ENCODE data around the gene ZGLP1. TPM values are rescaled to one million over a fixed set of nuclear protein-coding genes. Genes with fewer than 3 reads are reported as not detected.
A peak's percentile ranks its signal among the peaks of the same experiment; 100 is the strongest.

ZGLP1 gene
- total and polyA plus RNA-seq, 2 donors (not counting 1 experiment from before 2014, with no cell fraction given): 6.4 to 8.0 TPM

DNA sequence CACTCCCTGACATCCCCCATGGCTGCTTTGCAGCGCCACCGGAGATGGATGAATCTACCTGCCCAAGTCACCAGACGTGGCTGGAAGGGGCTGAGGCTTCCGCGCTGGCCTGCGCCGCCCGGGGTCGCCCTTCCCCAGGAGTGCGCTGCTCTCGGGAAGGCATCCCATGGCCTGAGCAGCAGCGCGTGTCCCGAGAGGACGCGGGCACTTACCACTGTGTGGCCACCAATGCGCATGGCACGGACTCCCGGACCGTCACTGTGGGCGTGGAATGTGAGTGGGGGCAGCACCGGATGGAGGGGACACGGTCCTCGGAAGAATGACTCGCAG is 15.3 kb downstream of the ZGLP1 start:
- Histone ChIP-seq H3K9me3 (ENCODE audit: control extremely low read depth in 1 of 3, control insufficient read depth in 2 of 3, insufficient read depth in 1 of 3, low read length in 2 of 3) (peaks cover 0 to 50% (median 0%) of the 10 kb centered on the region in 3 donors), H3K9ac (ENCODE audit: low read length) (no peak overlapping the region), H3K27ac (ENCODE audit: low read length in 2 of 2) (no peak overlapping the region), H2AFZ (ENCODE audit: insufficient read depth, low read depth, low read length, poor library complexity, severe bottlenecking) (no peak overlapping the region), H3K4me1 (ENCODE audit: control insufficient read depth in 2 of 2, insufficient read depth in 2 of 2, low read length in 2 of 2) (peaks cover 66 to 68% of the 10 kb centered on the region in 2 donors), H3K36me3 (replicated peaks in 1 of 2; ENCODE audit: control extremely low read depth in 1 of 2, control insufficient read depth in 1 of 2, extremely low read depth in 1 of 2, insufficient read depth in 2 of 2, low read length in 1 of 2) (no peaks in the 10 kb centered on the region), H3K4me2 (replicated peaks; ENCODE audit: low read depth, low read length, poor library complexity, severe bottlenecking) (peak overlapping the region; percentile 96), H3K27me3 (replicated peaks in 1 of 4; ENCODE audit: control extremely low read depth in 1 of 4, control insufficient read depth in 3 of 4, insufficient read depth in 4 of 4, low read length in 3 of 4) (peaks cover 0 to 70% (median 45%) of the 10 kb centered on the region in 4 experiments), H4K20me1 (ENCODE audit: control insufficient read depth, insufficient read depth, low read length, poor library complexity, severe bottlenecking) (peaks cover 29% of the 10 kb centered on the region), H3K4me3 (ENCODE audit: control extremely low read depth in 1 of 5, extremely low read depth in 1 of 5, insufficient read depth in 1 of 5, low read depth in 2 of 5, low read length in 4 of 5) (no peak overlapping the region), H3K79me2 (ENCODE audit: control insufficient read depth, insufficient read depth, low read length) (no peaks in the 10 kb centered on the region)
- ATAC-seq (ENCODE audit: low read depth) (no peak), DNase-seq (peak; percentile 43)
- Mint-ChIP-seq H3K4me3 (peak overlapping the region; percentile 44), H3K4me1 (peaks cover 52% of the 10 kb centered on the region), H3K27me3 (peaks cover 39% of the 10 kb centered on the region), H3K27ac (peak overlapping the region; percentile 37), H3K9me3 (ENCODE audit: insufficient read depth) (no peaks in the 10 kb centered on the region)
- no peak for TF ChIP-seq EZH2 (IDR thresholded peaks at IDR 0.05; ENCODE audit: borderline replicate concordance, insufficient read depth, low read depth, low read length, poor library complexity, severe bottlenecking)
- TF ChIP-seq, protein P1, sequence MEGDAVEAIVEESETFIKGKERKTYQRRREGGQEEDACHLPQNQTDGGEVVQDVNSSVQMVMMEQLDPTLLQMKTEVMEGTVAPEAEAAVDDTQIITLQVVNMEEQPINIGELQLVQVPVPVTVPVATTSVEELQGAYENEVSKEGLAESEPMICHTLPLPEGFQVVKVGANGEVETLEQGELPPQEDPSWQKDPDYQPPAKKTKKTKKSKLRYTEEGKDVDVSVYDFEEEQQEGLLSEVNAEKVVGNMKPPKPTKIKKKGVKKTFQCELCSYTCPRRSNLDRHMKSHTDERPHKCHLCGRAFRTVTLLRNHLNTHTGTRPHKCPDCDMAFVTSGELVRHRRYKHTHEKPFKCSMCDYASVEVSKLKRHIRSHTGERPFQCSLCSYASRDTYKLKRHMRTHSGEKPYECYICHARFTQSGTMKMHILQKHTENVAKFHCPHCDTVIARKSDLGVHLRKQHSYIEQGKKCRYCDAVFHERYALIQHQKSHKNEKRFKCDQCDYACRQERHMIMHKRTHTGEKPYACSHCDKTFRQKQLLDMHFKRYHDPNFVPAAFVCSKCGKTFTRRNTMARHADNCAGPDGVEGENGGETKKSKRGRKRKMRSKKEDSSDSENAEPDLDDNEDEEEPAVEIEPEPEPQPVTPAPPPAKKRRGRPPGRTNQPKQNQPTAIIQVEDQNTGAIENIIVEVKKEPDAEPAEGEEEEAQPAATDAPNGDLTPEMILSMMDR (IDR thresholded peaks at IDR 0.05): no peak
- ChIA-PET CTCF (interaction anchor here (1.1 kb wide), 1 partner anchor 23 kb away, joined by 5 read pairs; the partner anchor contains the start of gene ICAM1), POLR2A (interaction anchor here (0.8 kb wide), 1 partner anchor 23 kb away, joined by 3 read pairs; no protein-coding TSS in a partner anchor)
- intact Hi-C loops (cut with micrococcal nuclease): no loop called here
- WGBS (ENCODE audit: insufficient coverage): 25% methylated on average over 25 of the region's 25 CpGs

DNA sequence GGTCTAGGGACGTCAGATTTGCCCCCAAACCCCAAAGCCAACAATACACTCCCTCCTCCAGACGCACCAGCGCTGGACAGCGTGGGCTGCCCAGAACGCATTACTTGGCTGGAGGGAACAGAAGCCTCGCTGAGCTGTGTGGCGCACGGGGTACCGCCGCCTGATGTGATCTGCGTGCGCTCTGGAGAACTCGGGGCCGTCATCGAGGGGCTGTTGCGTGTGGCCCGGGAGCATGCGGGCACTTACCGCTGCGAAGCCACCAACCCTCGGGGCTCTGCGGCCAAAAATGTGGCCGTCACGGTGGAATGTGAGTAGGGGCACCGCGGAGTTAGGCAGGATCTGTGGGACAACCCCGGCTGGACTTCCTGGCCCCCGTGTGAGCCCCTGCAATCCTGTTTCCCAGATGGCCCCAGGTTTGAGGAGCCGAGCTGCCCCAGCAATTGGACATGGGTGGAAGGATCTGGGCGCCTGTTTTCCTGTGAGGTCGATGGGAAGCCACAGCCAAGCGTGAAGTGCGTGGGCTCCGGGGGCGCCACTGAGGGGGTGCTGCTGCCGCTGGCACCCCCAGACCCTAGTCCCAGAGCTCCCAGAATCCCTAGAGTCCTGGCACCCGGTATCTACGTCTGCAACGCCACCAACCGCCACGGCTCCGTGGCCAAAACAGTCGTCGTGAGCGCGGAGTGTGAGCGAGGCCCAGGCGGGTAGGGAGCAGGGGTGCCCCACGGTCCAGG is 15.8 kb downstream of the ZGLP1 start:
- H3K9me3 ChIP-seq (ENCODE audit: control extremely low read depth in 1 of 3, control insufficient read depth in 2 of 3, insufficient read depth in 1 of 3, low read length in 2 of 3): peaks cover 0 to 55% (median 0%) of the 10 kb centered on the region in 3 donors
- peaks cover 58% of the 10 kb centered on the region for H3K4me1 Mint-ChIP-seq
- H3K36me3 ChIP-seq (replicated peaks in 1 of 2; ENCODE audit: control extremely low read depth in 1 of 2, control insufficient read depth in 1 of 2, extremely low read depth in 1 of 2, insufficient read depth in 2 of 2, low read length in 1 of 2): no peaks in the 10 kb centered on the region
- ChIA-PET CTCF (interaction anchor here (1.1 kb wide), 1 partner anchor 23 kb away, joined by 5 read pairs; the partner anchor contains the start of gene ICAM1), POLR2A (interaction anchor here (0.8 kb wide), 1 partner anchor 22 kb away, joined by 3 read pairs; no protein-coding TSS in a partner anchor)
- H3K27me3 ChIP-seq (replicated peaks in 1 of 4; ENCODE audit: control extremely low read depth in 1 of 4, control insufficient read depth in 3 of 4, insufficient read depth in 4 of 4, low read length in 3 of 4): peaks cover 0 to 75% (median 50%) of the 10 kb centered on the region in 4 experiments
- TF ChIP-seq EZH2 (IDR thresholded peaks at IDR 0.05; ENCODE audit: borderline replicate concordance, insufficient read depth, low read depth, low read length, poor library complexity, severe bottlenecking): no peak
- TF ChIP-seq, protein P1 (IDR thresholded peaks at IDR 0.05): no peak
- no peaks in the 10 kb centered on the region for H3K79me2 ChIP-seq (ENCODE audit: control insufficient read depth, insufficient read depth, low read length)
- DNase-seq: peak; percentile 44
- H3K9me3 Mint-ChIP-seq (ENCODE audit: insufficient read depth): no peaks in the 10 kb centered on the region
- no peak overlapping the region for H3K27ac ChIP-seq (ENCODE audit: low read length in 2 of 2)
- no peak overlapping the region for H3K9ac ChIP-seq (ENCODE audit: low read length)
- peak overlapping the region; percentile 87 for H3K4me3 Mint-ChIP-seq
- peak overlapping the region; percentile 96 for H3K4me2 ChIP-seq (replicated peaks; ENCODE audit: low read depth, low read length, poor library complexity, severe bottlenecking)
- H3K4me1 ChIP-seq (ENCODE audit: control insufficient read depth in 2 of 2, insufficient read depth in 2 of 2, low read length in 2 of 2): peaks cover 72 to 74% of the 10 kb centered on the region in 2 donors
- intact Hi-C loops (cut with micrococcal nuclease): no loop called here
- no peak overlapping the region for H2AFZ ChIP-seq (ENCODE audit: insufficient read depth, low read depth, low read length, poor library complexity, severe bottlenecking)
- peaks cover 39% of the 10 kb centered on the region for H3K27me3 Mint-ChIP-seq
- no peak overlapping the region for H3K27ac Mint-ChIP-seq
- H4K20me1 ChIP-seq (ENCODE audit: control insufficient read depth, insufficient read depth, low read length, poor library complexity, severe bottlenecking): peaks cover 29% of the 10 kb centered on the region
- 33% methylated on average over 48 of the region's 49 CpGs for WGBS (ENCODE audit: insufficient coverage)
- H3K4me3 ChIP-seq (ENCODE audit: control extremely low read depth in 1 of 5, extremely low read depth in 1 of 5, insufficient read depth in 1 of 5, low read depth in 2 of 5, low read length in 4 of 5): no peak overlapping the region
- no peak for ATAC-seq (ENCODE audit: low read depth)

Measured in B cell (primary cell).